GM12801 (cell line): ENCODE measurements around the gene GM2A.

Experiments
- TF ChIP-seq, protein P1 (sequence below): IDR thresholded peaks from one replicate; pipeline ENCODE4 v1.5.1; 2011; ENCODE audit warnings: control low read depth; ENCODE audit not compliant: insufficient read length; ENCODE audit errors: extremely low read depth

Gene GM2A

DNA sequence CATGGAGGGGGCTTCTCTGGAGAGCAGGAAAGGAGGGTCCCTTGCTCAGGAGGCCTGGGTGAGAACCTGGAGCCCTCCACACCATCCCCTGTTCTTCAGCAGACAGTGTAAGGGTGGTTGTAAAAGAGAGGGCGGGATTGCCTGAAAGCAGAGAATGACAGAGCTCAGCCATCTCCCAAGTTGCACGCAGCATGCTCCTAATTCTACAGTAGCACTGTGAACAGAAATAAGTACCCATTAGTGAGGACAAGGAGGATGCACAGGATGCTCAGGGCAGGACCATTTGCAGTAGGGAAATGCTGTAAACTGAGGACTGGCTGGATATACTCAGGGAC, 37.5 kb upstream of the GM2A start:
- TF ChIP-seq, protein P1, sequence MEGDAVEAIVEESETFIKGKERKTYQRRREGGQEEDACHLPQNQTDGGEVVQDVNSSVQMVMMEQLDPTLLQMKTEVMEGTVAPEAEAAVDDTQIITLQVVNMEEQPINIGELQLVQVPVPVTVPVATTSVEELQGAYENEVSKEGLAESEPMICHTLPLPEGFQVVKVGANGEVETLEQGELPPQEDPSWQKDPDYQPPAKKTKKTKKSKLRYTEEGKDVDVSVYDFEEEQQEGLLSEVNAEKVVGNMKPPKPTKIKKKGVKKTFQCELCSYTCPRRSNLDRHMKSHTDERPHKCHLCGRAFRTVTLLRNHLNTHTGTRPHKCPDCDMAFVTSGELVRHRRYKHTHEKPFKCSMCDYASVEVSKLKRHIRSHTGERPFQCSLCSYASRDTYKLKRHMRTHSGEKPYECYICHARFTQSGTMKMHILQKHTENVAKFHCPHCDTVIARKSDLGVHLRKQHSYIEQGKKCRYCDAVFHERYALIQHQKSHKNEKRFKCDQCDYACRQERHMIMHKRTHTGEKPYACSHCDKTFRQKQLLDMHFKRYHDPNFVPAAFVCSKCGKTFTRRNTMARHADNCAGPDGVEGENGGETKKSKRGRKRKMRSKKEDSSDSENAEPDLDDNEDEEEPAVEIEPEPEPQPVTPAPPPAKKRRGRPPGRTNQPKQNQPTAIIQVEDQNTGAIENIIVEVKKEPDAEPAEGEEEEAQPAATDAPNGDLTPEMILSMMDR = no peak

DNA sequence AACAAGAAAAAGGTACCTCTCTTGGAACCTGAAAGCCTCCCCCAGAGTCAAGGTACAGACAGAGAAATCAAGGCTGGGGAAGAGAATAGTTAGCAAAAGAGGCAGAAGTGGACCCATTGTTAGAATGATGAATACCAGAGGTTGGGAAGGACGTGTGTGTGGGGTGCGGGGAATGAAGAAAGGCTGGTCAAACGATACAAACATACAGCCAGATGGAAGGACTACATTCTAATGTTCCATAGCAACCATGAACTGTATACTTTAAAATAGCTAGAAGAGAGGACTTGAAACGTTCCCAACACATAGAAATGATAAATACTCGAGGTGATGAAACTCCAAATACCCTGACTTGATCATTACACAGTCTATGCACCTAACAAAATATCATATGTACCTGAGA, 36.2 kb upstream of the GM2A start:
- TF ChIP-seq, protein P1 = no peak

DNA sequence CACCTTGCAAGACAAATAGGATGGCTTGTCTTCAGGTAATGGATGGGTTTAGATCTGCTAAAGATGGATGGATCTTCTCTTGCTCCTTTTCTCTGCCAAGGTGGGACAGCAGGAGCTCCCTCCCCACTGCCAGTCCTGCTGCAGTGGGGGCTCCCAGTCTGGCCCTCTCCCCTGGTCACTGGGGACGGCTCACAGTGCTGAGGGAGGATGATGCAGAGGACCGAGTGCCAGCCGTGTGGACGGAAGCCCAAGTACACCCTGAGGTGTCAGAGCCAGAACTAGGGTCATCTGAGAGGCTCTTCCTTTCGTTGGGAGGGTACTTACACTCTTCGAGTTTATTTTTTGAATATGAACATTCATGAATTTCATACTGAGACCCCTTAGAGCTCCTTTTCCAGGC, 34.8 kb upstream of the GM2A start:
- TF ChIP-seq, protein P1 = no peak

DNA sequence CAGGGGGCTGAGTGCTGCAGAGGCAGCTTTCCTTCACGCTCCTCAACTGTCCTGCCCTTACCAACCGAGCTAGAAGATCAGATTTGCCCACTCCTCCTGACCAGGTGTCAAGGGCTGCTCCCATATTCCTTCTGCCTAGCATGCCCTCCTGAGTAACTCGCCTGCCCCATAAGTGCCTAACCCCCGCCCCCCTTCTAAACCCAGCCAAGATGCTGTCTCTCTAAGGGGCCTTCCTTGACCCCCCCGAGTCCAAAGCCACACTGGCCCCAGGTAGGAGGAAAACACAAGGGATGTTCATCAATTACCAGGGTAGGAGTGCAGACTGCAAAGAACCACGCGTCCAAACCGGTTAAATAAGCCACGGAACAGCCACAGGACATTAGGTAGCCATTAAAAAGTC, 33.8 kb upstream of the GM2A start:
- TF ChIP-seq, protein P1 = no peak

DNA sequence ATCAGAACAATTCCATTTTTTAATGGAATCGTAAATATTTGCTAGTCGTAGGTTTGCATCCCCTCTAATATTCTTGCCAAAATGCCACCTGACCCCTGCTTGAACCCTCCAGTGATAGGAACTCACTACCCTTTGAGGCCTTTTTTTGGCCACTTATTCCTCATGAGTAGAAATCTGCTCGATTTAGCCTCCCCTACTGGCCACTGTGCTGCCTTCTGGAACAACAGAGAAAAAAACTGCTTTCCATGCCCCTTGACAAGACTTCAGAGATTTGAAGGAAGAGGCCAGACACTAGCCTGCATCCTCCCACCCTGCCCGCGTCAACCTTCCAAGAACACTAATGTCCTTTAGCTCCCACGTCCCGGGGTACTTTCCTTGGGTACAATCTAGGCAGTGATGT, 33.2 kb upstream of the GM2A start:
- TF ChIP-seq, protein P1 = no peak

DNA sequence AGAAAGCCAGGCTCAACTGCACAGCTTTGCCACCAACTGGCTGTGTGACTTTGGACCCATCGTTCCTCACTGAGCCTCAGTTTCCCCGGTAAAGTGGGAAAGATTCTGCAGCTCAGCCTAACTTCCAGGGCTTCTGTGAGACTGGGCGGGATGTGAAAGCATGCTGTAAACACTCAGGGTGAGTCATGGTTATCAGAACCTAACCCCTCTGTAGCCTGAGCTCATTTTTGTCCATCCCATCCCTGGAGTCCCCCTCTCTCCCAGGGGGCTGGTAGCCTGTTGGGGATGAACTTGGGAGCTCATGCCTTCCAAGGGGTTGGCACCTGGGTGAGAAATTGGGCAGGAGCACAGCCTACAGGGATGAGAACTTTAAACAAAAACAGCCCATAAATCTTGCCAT, 31.4 kb upstream of the GM2A start:
- TF ChIP-seq, protein P1 = no peak

DNA sequence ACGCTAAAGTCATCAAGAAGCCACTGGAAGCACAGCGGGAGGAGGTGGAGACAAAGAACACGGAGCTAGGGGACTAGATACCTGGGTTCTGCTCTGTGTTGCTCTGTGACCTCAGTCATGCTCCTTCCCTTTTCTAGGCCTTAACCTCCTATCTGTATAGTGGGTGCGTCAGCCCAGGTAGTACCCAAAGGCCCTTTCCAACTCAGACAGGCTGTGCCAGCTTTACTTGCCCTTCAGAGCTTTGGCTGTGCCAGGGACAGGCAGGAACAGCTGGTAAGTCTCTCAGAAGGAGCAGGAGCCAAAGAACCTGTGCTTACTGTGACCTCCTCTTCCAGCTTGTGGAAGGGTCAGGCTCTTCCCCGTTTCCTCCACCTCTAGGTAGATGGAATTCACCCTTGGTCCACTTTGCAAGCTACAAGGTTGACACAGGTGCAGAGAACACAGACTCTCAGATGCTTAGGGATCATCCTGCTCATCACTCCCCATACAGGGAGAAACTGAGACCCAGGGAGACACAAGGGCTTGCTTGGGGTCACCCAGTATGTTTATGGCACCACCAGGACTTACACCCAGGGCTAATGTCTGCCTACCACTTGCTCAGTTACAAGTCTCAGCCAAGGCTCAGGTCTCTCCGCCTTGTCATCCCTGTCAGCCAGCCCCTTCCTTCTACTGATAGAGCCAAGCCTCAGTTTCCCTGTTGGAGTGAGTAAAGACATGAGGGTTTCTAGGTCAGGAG, 30.8 kb upstream of the GM2A start:
- TF ChIP-seq, protein P1 = no peak
